ENCODE results near the gene WWP2.

- TF ChIP-seq CTCF (IDR thresholded peaks at IDR 0.05), result no peak
- TF ChIP-seq POLR2A (IDR thresholded peaks at IDR 0.05), result no peak
These were observed 7.3 kb downstream of the WWP2 start for GRCh38 chr16:69769404-69769803.
